T-helper 1 cell treated with Interleukin-12 subunit alpha and Interleukin-12 subunit beta and Interleukin-4 antibody, amounts not matched to agents 30 μg/mL and 1 μg/mL, for 36 hours (primary cell): Measurements from ENCODE around the gene STAB1.

Source experiments
- H3K27ac Mint-ChIP-seq: one replicate; pipeline ENCODE4 v1.8.0; 2021; ENCODE audit warnings: mild to moderate bottlenecking, mixed read lengths
- H3K27me3 Mint-ChIP-seq: one replicate; pipeline ENCODE4 v1.8.0; 2021; ENCODE audit warnings: low read depth, mixed read lengths
- H3K36me3 Mint-ChIP-seq: one replicate; pipeline ENCODE4 v1.8.0; 2021; ENCODE audit warnings: low read depth, mixed read lengths
- H3K4me1 Mint-ChIP-seq: one replicate; pipeline ENCODE4 v1.8.0; 2021; ENCODE audit warnings: low read depth, mixed read lengths
- H3K4me3 Mint-ChIP-seq: one replicate; pipeline ENCODE4 v1.8.0; 2021; ENCODE audit warnings: mild to moderate bottlenecking, moderate library complexity, mixed read lengths
- H3K9me3 Mint-ChIP-seq: one replicate; pipeline ENCODE4 v1.8.0; 2021; ENCODE audit warnings: mixed read lengths

The STAB1 gene

DNA sequence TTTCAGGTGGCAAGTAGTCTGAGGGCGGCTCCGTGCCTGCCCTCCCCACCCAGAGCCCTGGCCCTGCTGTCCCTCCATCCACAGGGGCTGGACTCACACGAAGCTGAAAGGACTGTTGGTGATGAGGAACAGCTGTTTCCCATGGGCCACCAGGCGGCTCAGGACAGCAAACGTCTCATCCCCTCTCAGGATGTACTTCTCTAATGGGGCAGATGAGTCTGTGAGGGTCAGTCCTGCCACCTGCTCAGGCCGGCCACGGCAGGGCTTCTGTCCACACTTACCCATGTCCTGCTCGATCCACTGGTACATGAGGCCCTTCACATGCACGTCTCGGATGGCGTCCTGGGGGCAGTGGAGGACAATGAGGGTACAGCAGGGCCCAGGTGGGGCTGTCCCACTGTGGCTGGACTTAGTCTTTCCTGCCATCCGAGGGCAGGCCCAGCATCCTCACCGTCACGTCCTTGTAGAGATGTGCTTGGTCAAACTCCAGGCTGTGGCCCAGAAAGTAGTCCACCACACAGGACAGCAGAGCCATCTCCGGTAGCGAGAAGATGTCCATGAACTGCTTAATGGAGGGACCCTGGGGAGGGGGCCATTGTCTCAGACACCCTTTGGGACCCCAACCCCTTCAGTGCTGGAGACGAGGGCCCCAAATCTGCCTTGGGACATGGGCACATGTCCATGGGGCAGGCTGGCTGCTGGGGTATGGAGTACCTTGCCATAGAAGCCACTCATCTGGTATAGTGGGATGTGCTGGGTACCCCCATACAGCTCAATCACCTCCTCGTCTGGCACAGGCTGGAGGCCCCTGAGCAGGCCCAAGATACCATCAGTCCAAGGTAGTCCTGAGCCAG, 32.8 kb downstream of the STAB1 start:
- H3K36me3 Mint-ChIP-seq, result no peaks in the 10 kb centered on the region
- H3K9me3 Mint-ChIP-seq, result no peaks in the 10 kb centered on the region
- peaks cover 8% of the 10 kb centered on the region for H3K4me1 Mint-ChIP-seq
- H3K27me3 Mint-ChIP-seq, result no peaks in the 10 kb centered on the region
- no peak overlapping the region for H3K27ac Mint-ChIP-seq
- H3K4me3 Mint-ChIP-seq, result no peak overlapping the region

- no peaks in the 10 kb centered on the region for H3K36me3 Mint-ChIP-seq
- no peaks in the 10 kb centered on the region for H3K9me3 Mint-ChIP-seq
- peaks cover 8% of the 10 kb centered on the region for H3K4me1 Mint-ChIP-seq
- H3K4me3 Mint-ChIP-seq, result no peak overlapping the region
- H3K27me3 Mint-ChIP-seq, result no peaks in the 10 kb centered on the region
- no peak overlapping the region for H3K27ac Mint-ChIP-seq
These were observed 33.6 kb downstream of the STAB1 start for GRCh38 chr3:52528586-52529375.

DNA sequence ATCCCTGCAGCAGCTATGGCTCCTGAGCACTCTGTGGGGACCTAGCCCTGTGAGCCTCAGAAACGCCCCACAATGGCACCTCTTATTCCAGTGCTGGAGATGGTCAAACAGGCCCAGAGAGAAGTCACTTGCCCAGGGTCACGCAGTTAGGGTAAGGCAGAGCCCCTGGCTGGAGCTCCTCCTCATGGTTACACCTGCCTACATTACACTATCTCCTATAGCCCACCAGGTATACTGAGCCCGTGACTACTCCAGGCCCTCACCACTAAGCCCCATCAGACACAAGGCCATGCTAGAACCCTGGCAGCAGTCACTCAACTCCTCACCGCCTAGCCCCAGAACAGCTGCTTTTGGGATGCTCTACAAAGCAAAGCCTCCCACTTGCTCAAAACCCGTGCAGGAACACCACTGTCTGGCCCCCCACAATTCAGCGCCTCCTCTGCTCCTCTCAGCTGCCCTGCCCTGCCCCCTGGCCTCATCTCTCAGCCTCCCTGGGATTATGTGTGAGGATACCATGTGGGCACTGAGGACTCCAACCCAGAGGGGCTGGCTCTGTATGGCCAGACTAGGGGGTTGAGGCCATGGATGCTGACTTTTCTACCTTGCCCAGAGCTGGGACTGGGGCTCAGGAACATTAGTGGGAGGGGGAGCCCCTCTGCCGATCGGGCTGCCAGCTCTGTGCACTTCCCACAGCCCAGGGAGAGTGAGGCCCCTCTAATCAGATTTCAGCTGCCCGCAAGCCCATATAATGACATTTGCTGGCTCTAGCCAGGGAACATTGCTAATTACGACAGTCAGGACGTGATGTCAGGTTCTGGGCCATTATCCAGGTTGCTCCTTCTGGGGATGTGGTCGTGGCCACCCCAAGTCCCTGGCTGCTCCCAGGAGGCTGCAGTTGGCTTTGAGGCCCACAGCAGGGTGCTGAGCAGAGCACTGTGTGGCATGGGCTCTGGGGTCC, 34.5 kb downstream of the STAB1 start:
- no peaks in the 10 kb centered on the region for H3K9me3 Mint-ChIP-seq
- no peak overlapping the region for H3K27ac Mint-ChIP-seq
- H3K4me3 Mint-ChIP-seq, result no peak overlapping the region
- no peaks in the 10 kb centered on the region for H3K36me3 Mint-ChIP-seq
- peaks cover 10% of the 10 kb centered on the region for H3K4me1 Mint-ChIP-seq
- H3K27me3 Mint-ChIP-seq, result no peaks in the 10 kb centered on the region

GRCh38 chr3:52530918-52531826, 36.0 kb downstream of the STAB1 start:
- Mint-ChIP-seq H3K27ac (no peak overlapping the region), H3K4me1 (peaks cover 17% of the 10 kb centered on the region), H3K4me3 (no peak overlapping the region), H3K36me3 (no peaks in the 10 kb centered on the region), H3K27me3 (no peaks in the 10 kb centered on the region), H3K9me3 (no peaks in the 10 kb centered on the region)

DNA sequence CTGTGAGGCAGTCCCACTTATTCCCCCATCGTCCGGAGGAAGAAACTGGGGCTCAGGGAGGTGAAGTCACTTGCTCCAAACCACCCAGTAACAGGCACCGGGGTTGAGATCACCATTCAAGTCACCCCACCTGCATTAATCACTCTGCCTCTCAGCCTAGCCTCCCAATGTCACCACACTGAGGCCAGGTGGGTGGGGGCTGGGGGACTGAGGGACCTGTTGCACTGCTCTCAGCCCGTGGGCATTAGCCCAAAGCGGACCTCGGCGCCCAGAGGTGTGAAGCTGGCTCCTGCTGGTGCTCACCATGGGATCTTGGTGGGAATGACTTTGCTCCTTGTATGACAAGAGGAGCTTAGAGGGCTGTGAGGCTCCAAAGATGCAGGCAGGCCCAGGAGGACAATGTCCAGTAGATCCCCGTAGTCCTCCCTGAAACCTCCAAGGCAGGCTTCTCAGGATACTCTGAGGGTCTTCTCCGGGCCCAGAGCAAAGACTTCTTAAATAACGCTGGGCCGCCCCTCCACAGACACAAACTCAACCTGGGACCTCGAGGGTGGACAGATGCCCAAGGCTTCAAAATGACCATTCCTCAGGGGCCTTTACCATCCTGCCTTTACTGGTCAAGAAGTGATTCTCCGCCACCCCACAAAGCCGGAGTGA, 36.9 kb downstream of the STAB1 start:
- H3K9me3 Mint-ChIP-seq, result no peaks in the 10 kb centered on the region
- H3K27ac Mint-ChIP-seq, result no peak overlapping the region
- peaks cover 18% of the 10 kb centered on the region for H3K4me1 Mint-ChIP-seq
- peak overlapping the region; percentile 69 for H3K4me3 Mint-ChIP-seq
- H3K36me3 Mint-ChIP-seq, result peaks cover 2% of the 10 kb centered on the region
- H3K27me3 Mint-ChIP-seq, result no peaks in the 10 kb centered on the region

DNA sequence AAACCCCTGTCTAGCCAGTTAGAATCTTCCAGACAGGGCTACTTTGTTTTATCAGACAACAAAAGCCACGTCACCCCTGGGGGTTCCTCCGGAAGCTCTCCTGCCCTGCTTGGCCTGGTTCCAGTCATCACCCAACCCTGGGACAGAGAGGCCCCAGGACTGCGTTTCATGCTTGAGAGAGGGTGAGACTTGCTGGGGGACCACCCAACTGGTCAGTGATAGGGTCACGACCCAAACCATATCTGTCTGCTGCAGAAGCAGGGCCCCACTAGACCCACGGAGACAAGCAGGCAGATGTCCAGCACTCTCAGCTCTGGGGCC, 37.3 kb downstream of the STAB1 start:
- Mint-ChIP-seq H3K4me1 (peaks cover 21% of the 10 kb centered on the region), H3K27ac (peak overlapping the region; percentile 26)

GRCh38 chr3:52532838-52533622, 37.9 kb downstream of the STAB1 start:
- no peaks in the 10 kb centered on the region for H3K9me3 Mint-ChIP-seq
- H3K4me1 Mint-ChIP-seq, result peaks cover 26% of the 10 kb centered on the region

More for the DNA sequence above, 37.3 kb downstream of the STAB1 start:
- H3K9me3 Mint-ChIP-seq, result no peaks in the 10 kb centered on the region
- peaks cover 3% of the 10 kb centered on the region for H3K36me3 Mint-ChIP-seq
- no peaks in the 10 kb centered on the region for H3K27me3 Mint-ChIP-seq
- H3K4me3 Mint-ChIP-seq, result peak overlapping the region; percentile 69

GRCh38 chr3:52533623-52534280, 38.6 kb downstream of the STAB1 start, which contains the start of gene NT5DC2:
Gene NT5DC2 (minus strand): TSS chr3:52533857. CDS start chr3:52533737, 120 bp downstream.
- peak within 1 kb of the TSS; percentile 65 for H3K27ac Mint-ChIP-seq
- H3K4me3 Mint-ChIP-seq, result peak within 1 kb of the TSS; percentile 85
- peaks cover 30% of the 10 kb centered on the region for H3K4me1 Mint-ChIP-seq
- H3K9me3 Mint-ChIP-seq, result no peaks in the 10 kb centered on the region
- H3K36me3 Mint-ChIP-seq, result peaks cover 11% of the 10 kb centered on the region
- H3K27me3 Mint-ChIP-seq, result no peaks in the 10 kb centered on the region

More at GRCh38 chr3:52532838-52533622, 37.9 kb downstream of the STAB1 start:
- H3K27ac Mint-ChIP-seq, result peak overlapping the region; percentile 26
- no peaks in the 10 kb centered on the region for H3K27me3 Mint-ChIP-seq
- H3K36me3 Mint-ChIP-seq, result peaks cover 9% of the 10 kb centered on the region
- H3K4me3 Mint-ChIP-seq, result peak overlapping the region; percentile 69

- H3K36me3 Mint-ChIP-seq, result peaks cover 17% of the 10 kb centered on the region
- H3K27me3 Mint-ChIP-seq, result no peaks in the 10 kb centered on the region
- H3K4me3 Mint-ChIP-seq, result peak overlapping the region; percentile 85
- H3K9me3 Mint-ChIP-seq, result no peaks in the 10 kb centered on the region
- H3K27ac Mint-ChIP-seq, result peak overlapping the region; percentile 65
- H3K4me1 Mint-ChIP-seq, result peaks cover 37% of the 10 kb centered on the region
These were observed 39.4 kb downstream of the STAB1 start for GRCh38 chr3:52534281-52535183.

DNA sequence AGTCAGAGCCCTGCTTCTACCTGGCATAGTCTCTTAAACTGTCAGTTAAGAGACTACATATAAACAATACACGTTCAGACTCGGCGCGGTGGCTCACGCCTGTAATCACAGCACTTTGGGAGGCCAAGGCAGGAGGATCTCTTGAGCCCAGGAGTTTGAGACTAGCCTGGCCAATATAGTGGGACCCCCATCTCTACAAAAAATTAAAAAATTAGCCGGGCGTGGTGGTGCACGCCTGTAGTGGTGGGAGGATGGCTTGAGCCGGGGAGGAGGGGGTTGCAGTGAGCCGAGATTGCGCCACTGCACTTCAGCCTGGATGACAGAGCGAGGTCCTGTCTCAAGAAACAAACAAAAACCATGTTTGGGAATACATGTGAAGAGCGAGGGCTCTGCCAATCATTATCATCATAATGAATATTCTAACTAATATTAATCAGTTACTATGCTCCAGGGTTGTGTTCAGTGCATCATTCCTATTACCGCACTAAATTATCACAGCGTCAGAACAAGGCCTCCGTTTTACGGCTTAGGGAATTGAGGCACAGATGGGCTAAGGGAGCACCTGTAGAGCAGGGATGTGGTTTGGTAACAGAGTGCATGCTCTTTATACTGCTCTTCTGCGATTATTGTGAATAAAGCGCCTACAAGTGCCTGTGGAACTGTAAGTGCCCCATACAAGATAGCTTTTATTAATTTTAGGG, 40.4 kb downstream of the STAB1 start:
- Mint-ChIP-seq H3K36me3 (peaks cover 17% of the 10 kb centered on the region), H3K27ac (peak overlapping the region; percentile 26), H3K4me1 (peaks cover 39% of the 10 kb centered on the region), H3K4me3 (peak overlapping the region; percentile 73), H3K27me3 (no peaks in the 10 kb centered on the region), H3K9me3 (no peaks in the 10 kb centered on the region)

GRCh38 chr3:52536112-52536368, 40.9 kb downstream of the STAB1 start:
- H3K27ac Mint-ChIP-seq, result peak overlapping the region; percentile 16
- H3K4me3 Mint-ChIP-seq, result peak overlapping the region; percentile 99
- H3K27me3 Mint-ChIP-seq, result no peaks in the 10 kb centered on the region
- H3K36me3 Mint-ChIP-seq, result peaks cover 17% of the 10 kb centered on the region
- H3K9me3 Mint-ChIP-seq, result no peaks in the 10 kb centered on the region
- peaks cover 39% of the 10 kb centered on the region for H3K4me1 Mint-ChIP-seq
